GM12873 (cell line): Measurements from ENCODE around the gene LANCL1.

ENCODE experiments used
- TF ChIP-seq, protein P1 (sequence below): IDR thresholded peaks from 2 replicates; pipeline ENCODE4 v1.5.1; 2012; ENCODE audit warnings: low read depth, mild to moderate bottlenecking, moderate library complexity, low read length, control low read depth; ENCODE audit not compliant: insufficient read depth; ENCODE audit errors: missing control alignments

Gene LANCL1

GRCh38 chr2:210443527-210443926 is 33.0 kb downstream of the LANCL1 start:
- TF ChIP-seq, protein P1, sequence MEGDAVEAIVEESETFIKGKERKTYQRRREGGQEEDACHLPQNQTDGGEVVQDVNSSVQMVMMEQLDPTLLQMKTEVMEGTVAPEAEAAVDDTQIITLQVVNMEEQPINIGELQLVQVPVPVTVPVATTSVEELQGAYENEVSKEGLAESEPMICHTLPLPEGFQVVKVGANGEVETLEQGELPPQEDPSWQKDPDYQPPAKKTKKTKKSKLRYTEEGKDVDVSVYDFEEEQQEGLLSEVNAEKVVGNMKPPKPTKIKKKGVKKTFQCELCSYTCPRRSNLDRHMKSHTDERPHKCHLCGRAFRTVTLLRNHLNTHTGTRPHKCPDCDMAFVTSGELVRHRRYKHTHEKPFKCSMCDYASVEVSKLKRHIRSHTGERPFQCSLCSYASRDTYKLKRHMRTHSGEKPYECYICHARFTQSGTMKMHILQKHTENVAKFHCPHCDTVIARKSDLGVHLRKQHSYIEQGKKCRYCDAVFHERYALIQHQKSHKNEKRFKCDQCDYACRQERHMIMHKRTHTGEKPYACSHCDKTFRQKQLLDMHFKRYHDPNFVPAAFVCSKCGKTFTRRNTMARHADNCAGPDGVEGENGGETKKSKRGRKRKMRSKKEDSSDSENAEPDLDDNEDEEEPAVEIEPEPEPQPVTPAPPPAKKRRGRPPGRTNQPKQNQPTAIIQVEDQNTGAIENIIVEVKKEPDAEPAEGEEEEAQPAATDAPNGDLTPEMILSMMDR = no peak

GRCh38 chr2:210442878-210443277 is 33.7 kb downstream of the LANCL1 start:
- TF ChIP-seq, protein P1 = no peak

DNA sequence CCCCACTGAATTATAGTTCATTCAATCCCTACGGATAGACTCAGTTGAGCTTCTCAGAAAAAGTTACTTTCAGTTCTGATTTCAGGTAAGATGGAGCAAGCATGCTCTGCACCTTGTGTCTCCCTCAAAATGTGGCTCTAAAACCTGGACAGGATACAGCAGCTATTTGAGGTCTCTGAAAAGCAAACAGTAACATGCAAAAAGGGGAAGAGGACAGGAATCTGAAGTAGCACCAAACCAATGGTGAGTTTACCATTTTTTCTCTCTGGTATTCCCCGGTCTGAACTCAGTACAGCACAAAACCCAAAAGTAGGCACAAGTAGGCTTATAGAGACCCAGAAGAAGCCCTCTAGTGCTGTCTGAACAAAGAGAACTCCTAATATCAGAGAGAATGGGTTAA is 34.1 kb downstream of the LANCL1 start:
- TF ChIP-seq, protein P1 = no peak

- TF ChIP-seq, protein P1 = no peak
Observed at GRCh38 chr2:210440206-210440605, 36.4 kb downstream of the LANCL1 start.

DNA sequence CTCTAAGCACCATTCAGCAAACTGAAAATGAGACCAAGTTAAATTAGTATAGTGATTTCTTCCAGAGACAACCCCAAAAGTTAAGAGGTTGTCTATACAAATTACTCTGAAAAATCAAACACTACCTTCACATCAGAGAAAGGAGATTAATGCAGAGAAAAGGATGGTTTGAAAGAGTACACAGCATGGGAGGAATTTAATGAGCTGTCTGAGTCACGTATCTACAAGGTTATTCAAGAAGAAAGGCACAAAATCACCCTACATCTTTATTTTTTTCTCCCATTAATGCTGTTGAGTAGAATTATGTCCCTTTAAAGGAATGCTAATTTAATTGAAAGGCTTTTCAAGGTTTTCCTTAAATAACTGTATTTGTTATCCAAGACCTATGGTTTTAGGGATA is 41.1 kb downstream of the LANCL1 start:
- TF ChIP-seq, protein P1 = no peak

GRCh38 chr2:210432633-210433032 is 43.9 kb downstream of the LANCL1 start:
- TF ChIP-seq, protein P1 = no peak

- TF ChIP-seq, protein P1 = no peak
Observed at GRCh38 chr2:210429403-210430137, 47.0 kb downstream of the LANCL1 start.
